ENCODE data around the gene HES7.

The HES7 gene

DNA sequence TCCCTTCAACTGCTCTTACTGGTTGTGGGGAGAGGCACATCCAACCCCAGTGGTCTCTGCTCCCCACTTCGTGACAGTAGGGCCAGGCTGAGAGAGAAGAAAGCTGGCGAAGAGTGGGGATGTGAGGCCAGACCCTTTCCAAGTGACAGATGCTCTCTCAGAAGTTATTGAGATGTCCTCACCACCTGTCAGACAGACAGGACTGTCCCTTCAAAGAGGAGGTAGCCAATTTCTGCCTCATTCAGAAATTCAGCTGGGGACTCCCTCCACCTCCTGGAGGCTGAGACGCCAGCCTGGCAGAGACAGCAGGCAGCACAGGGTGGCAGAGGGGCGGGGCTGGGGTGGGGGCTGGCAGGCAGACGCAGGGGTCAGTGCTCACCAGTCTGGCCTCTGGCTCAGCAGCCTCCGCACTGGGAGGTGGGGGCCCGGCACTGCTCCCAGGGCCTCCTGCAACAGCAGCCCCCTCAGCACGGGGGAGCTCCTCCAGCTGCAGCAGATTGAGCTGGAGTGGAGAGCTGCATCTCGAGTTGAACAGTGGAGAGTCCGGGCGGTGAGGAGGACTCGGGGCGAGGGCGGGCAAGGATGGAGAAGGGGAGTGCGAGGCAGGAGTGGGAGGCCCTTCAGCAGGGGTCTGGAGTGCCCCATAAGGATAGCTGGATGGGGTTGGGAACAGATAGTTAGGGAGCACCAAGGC is 19.1 kb upstream of the HES7 start:
- no peak for DNase-seq

DNA sequence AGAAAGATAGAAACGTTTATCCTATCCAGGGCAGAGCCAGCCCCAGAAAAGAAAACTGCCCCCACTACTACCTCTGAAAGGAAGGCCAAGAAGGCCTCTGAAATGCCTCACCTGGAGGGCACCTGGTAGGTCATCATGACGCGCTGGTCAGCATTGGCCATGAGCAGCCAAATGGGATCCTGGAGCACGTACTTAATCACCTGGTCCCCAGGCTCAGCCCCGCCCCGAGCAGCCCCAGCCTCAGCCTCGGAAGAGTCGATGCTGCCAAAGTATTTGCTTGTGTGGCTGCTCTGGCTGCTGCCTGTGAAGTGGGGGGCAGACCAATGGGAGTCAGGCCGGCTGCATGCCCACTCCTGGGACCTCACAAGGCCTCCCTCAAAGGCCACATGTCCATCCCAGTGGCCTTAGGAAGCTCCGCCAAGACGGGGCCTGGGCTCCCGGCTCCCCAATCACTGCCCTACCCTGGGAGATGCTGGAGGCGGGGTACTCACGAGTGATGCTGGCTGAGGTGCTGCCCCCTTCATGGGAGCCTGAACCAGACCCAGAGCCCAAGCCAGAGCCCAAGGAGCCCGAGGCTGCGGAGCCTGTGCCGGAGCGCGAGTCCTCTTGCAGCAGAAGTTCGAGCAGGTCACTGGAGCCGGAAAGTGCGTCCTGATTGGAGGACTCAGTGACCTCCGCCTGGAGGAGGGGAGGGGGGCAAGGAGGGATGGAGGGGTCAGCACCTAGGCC is 18.4 kb upstream of the HES7 start:
- no peak for DNase-seq

DNA sequence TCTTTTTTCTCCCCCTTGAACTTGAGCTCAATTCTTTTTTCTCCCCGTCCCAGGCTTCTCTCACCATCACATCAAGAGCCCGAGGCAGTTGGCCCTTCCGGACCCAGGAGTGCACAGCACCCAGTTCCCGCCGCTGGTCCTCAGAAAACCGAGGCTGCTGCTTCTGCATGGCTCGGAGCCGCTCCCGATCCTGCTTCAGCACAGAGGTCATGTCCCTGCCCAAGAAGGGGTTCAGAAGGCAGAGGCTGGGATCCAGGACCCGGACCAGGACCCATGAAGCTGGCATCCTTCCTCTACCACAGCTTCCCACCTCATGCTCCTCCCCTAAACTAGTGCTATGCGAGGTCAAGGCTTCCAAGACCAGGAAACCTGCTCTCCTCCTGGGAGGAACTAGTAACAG is 17.8 kb upstream of the HES7 start:
- no peak for DNase-seq

DNA sequence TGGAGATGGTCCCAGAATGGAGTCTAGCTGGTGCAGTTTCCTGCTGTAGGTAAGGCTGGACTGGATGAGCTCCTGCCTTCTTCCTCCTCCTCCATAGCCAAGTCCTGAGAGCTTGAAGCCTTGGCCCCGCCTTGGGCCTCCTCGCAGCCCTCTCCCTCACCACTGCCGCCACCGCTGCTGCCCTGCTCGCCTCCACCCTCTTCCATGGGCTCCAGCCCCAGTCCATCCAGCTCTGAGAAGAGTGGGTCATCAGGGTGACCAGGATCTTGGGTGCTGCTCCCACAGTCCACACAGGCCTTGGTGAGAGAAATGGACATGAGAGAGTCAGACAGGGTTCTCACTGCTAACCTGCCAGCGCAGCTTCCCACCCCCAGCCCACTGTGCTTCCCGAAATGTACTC is 17.1 kb upstream of the HES7 start:
- DNase-seq = no peak

DNA sequence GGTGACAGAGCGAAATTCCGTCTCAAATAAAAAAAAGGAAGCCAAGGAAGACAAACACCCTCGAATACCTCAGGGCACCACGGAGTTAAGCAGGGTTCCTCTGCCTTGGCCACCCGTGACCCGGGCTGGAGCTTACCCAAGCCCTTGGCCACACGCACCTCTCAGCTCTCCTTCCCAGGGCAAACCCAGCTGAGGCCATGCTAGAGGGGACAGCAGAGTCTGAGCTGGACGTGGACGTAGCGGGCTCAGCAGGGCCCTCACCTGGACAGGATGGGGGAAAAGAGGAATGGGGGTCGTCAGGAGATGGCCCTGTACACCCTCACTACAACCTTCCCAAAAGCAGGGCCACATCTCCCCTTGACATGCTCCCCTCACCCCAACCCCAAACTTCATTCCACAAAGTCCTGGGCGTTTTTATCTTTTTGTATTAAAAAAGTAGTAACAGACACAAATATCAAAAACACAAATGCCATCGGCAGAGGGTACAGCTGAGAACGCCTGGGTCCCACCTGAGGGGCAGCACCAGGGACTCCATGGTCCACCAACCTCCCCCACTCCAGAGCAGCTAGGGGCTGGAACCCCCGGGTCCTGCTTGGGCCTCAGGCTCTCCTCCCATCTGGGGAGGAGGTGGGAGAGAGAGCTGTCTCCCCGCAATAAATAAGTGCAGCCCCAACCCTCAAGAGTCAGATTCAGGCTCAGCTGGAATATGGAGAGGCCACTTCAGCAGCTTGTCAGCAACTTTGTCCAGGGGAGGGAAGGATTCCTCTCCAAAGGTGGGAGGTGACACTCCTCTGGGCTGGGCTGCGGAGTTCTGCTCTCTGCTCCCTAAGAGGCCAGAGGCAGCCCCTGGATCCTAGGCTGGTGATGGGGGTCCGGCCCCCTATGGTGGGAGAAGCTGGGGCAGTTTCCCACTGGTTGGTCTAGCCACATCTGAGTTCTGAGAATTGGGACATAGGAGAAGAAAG is 16.4 kb upstream of the HES7 start:
- DNase-seq = no peak

DNA sequence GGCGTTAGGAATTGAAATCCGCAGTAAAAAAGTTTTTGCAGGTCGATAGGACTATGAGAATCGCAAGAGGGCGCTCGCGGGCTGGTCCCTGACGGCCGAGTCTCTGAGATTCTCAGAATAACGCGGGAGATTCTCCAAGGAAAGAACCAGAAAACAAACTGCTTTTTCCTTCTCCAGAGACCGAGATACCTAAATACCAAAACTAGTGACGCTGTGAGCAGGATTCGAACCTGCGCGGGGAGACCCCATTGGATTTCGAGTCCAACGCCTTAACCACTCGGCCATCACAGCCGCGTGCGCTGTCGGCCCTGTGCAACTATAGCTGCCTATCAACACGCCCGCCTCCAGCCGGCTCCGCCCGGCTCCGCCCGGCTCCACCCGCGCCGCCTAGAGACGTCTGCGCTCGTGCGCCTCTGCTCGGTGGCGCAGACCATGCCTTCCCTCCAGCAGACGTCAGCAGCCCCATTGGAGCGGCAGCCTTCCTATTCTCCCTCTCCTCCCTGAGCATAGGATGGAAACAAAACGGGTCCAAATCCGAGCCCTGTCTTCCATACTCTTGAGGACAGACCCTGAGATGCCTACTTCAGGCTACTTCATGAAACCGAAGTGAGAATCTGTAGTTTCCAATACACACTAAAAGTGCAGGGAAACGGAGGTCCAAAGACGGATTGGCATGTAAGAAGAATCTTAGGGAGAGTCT is 14.9 kb upstream of the HES7 start:
- peak; percentile 100 for DNase-seq

DNA sequence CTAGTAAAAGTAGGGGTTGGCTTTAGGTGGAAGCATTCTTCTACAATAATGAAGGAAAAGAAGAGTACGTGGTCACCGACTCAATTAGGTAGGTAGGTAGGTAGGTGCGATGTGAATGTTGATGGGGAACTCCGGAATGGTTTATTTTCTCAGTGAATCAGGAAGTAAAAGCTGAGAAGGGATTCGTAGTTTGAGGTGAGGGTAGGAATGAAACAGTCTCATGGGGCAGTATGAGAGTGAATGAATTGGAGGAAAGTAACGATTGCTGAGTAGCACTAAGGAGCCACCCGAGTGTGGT is 14.4 kb upstream of the HES7 start:
- DNase-seq = no peak

DNA sequence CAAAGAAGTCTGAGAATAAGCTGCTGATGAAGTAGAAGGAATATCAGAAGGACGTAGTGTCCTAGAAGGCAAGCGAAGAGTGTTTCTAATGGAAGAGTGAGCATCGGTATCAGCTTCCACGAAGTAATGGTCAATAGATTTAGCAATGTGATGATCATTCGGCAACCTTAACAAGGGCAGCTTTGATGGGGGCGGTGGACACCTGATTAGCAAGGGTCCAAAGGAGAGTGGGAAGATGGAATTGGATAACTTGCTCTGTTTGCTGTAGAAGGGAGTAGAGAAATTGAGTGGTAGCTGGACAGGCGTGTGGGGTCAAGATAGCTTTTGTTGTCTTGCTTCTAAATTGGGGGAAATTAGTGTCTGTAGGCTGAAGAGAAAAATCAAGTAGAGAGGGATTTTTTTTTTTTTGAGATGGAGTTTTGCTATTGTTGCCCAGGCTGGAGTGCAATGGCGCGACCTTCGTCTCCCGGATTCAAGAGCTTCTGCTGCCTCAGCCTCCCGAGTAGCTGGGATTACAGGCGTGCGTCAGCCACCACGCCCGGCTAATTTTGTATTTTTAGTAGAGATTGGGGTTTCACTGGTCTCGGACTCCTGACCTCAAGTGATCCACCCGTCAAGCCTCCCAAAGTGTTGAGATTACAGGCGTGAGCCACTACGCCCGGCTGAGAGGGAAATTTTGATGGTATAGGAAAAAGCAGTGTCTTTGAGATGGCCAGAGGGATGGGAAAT is 13.9 kb upstream of the HES7 start:
- DNase-seq = no peak

DNA sequence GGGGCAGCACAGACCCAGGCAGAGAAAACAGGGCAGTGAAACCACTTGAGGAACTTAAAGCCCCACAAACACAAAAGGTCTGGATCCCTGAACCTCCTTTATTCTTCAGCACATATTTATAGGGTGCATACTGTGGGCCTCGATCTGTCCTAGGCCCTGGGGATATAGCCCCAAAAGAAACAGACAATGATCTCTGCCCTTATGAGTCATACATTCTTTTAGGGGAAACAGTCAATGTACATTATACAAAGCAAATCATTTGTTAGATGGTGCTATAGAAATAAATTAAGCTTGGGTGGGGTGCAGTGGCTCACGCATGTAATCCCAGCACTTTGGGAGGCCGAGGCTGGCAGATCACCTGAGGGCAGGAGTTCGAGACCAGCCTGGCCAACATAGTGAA is 10.0 kb upstream of the HES7 start:
- no peak for DNase-seq

DNA sequence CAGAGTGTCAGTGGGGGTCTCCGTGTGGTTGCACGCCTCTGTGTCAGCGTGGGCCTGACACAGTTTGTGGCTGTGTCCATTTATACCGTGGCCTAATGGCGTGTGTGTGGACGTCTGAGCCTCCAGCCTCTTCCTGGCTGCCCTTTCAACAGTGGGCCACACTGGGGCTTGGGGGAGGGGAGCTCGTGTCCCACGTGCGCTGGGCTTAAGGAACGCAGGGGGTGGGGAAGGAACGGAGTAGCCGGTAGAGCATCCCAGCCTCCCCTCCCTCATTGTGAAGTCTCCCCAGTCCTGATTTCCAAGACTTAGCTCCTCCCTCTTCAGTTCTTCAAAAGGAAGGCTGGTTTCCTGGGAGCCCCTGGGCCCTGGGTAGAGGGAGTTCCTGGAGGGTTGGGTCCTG is 9.5 kb upstream of the HES7 start:
- DNase-seq = no peak

DNA sequence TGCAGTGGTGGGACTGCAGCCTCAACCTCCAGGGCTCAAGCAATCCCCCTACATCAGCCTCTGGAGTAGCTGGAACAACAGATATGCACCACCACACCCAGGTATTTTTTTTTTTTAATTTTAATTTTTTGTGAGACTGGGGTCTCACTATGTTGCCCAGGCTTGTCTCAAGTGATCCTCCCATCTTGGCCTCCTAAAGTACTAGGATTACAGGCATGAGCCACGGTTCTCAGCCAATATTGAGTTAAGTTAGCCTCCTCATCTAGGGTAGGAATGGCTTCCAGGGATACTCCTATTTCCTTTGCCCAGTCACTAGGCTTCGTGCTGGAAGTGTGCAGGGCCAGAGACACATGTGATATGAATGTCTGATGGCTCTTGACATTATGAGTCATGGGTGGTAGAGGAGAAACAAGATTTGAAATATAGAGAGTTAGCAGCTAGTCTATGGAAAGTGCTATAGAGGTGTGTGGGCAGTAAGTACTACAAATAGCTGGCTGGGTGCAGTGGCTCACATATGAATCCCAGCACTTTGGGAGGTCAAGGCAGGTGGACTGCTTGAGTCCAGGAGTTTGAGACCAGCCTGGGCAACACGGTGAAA is 8.0 kb upstream of the HES7 start:
- DNase-seq = no peak

DNA sequence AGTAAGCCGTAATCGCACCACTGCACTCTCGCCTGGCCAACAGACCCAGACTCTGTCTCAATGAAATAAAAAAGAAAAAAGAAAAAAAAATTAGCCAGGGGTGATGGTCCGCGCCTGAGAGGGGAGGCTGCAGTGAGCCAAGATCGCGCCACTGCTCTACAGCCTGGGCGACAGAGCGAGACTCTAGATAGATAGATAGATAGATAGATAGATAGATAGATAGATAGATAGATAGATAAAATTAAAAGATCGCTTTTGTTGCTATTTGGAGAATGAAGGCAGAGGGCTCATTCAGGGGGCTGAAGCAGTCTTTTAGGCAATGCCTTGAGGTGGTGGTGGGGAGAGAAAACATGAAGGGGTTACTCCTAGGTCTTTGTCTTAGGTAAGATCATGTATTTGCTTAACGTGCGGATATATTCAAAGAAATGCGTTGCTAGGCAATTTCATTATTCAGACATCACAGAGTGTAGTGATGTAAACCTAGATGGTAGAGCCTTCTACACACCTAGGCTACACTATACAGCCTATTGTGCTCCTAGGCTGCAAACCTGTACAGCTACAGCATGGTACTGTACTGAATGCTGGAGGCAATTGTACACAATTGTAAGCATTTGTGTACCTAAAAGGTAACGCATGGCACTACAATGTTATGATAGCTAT is 4.3 kb upstream of the HES7 start:
- DNase-seq = no peak

DNA sequence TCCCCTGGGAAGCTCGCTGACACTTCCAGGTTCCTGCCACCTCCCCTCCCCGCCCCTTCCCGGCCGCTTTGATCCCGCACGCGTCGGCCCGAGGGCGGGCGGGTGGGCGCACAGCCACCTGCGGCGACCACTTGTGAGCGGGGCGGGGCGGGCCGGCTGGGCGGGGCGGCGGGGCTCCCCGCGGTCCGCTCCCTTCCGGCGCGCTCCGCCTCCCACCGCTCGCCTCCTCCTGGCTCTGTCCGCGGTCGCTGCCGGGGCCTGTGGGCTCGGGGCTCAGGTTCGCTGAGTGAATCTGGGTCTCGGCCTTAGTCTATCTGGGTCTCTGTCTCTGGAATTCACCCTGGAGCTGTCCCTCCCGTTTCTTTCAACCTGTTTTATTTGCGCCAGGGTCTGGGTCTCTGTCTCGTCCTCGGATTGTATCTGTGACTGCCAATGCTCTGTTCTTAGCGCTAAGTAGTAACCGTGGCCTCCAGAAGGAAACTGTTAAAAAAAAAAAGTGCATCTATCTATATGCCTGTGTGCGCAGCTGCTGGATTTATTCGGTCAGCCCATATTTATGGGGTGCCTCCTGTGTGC is 2.7 kb upstream of the HES7 start:
- DNase-seq = peak; percentile 84

DNA sequence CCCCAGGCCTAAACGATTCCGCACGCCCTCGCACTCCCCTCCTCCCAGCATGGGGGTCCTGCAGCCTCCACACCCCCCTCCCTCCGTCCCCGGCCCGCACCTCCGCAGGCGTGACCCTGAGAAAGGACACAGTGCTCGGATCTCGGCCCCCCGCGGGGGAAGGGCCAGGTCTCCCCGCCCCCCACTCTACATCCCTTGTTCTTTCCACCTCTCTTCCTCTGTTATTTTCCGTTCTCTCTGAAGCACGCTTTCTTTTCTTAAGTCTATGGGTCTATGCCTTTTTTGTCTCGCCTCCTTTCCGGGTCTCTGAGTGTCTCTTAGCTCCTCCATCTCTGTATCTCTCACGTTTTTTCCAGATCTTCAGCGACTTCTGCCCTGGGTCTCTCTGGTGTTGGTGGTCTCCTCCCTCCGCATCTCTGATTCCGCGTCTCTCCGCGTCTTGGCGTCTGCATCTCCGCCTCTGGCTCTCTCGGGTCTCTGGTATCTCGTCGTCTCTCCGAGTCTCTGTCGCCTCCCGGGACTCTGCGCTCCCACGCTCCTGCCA is 2.1 kb upstream of the HES7 start:
- DNase-seq = peak; percentile 81

DNA sequence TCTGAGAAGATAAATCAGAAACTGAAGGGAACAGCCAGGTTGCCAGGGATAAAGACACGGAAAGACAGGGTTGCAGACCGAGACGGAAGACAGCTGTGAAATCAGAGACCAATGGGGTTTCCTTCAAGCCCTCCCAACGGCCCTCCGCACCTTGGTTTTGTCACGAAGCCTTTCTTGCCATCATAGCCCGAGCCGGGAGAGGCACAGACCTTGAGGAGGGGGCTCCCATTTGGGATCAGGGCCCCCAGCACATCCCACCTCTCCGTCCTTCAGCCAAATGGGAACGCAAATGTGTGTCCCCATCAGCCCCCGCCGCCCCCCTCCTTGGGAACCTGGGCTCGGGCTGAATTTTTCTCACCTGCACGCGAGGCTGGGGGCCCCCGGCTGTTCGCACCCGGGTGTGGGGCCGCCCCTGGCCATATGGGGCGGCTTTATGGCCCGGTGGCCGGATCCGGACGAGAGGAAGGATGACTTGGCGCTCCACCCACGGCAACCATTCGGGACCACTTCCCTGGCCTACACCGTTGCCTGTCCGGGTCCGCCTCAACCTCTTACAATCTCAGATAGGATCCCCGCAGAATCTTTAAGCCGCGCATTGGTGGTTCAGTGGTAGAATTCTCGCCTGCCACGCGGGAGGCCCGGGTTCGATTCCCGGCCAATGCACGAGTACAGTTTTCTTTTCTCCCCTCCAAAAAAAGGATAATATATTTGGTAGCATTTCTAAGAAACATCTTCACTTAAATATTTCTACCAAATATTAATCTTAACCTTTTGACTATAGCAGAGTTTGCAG is 1.4 kb upstream of the HES7 start:
- DNase-seq = peak; percentile 100

DNA sequence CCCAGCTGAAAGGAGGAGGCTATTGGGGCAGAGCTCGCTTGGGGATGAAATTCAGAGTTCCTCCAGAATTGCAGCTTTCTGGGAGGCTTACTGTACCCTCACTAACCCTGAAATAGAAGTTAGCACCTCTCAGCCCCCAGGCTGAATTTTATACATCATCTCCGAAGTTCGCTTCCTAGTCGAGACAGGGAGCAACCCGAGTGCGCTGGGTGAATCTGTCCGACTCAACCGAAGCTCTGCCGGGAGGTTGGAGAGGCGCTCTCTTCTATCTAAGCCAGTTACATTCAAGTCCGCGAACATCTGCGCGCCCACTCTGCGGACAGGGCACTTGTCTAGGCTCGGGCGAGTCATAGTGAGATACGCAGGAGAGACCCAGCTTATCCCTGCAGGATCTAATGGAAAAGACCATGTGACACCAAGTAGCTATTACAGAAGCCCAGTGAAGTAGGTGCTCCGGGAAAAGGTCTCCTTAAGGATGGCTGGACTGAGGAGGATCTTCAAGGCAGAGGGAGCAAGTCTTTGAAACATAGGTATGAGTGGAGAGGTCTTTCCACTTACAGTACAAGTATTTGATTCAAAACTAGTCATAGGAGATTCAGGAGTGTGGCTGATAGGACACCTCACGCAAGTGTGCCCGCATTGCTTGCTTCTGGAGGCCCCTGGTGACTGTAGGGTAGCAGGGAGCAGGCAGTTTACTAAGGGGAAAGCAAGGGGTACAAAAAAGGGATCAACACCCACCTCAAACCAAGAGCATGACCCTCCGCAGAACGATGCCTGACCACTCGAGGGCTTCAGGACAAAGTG is 646 bp upstream of the HES7 start:
- peak; percentile 71 for DNase-seq

DNA sequence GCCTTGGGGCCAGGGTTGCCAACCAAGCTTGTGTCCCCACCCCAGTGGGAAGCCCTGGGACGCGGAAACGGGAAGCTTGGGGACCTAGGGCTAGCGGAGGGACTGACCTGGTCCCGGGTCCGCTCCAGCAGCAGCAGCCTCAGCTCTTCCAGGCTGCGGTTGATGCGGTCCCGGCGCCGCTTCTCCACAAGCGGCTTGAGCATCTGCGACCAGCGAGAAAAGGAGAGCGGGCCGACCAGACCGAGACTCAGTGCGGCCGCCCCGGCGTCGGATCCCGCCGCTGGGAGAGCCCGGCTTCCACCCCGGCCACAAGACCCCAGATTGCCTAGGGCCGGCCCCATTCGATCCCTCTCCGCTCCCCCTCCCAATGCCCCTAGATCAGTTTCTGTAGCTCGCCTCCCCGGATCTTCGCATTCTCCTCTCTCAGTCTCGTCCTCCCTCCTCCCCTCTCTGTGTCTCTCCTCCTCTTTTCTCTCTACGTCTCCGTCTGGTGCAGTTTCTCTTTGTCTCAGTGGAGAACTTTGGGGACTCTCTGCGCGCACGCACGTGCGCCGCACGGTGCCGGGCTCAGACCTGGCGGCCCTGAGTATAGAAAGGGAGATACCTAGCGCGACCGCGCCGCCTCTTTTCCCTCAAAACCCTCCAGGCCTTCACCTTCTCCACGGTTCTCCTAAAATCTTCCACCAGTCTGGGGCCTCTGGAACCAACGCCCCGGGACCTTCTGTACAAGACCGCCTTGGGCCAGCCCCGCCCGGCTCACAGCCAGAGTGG is 797 bp downstream of the HES7 start:
- peak; percentile 82 for DNase-seq

DNA sequence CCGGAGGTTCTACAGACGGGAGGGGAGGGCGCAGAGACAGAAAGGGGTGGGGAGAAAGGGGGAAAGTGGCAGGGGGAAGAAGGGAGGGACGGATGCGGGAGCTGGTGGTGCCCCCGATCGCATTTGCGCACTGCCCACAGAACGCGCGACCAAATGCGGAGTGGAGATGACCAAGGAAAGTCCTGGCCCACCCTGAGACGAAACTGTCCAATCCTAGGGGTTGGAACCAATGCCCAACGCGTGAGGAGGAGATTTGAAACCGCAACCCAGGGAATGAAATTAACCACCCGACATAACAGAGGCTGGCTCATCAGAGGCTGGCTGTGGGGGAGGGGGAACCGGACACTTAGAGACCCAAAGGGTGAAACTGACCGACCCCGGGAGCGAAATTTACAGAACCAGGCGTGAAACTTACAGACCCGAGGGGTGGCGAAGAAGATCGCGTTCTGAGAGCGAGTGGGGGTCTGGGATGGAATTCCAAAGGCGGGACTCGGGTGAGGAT is 1.4 kb downstream of the HES7 start:
- DNase-seq = peak; percentile 63

Data from activated CD8-positive, alpha-beta memory T cell treated with anti-CD3 and anti-CD28 coated beads for 24 hours (primary cell).